IMR-90 (cell line): ENCODE data around the gene LDAH. TPM values are rescaled to one million over a fixed set of nuclear protein-coding genes. Genes with fewer than 3 reads are reported as not detected.

ENCODE experiments used
- ATAC-seq: fragments of 200-7000 bp; cut with Tn5 transposase; 2 replicates; pipeline ENCODE4 v1.9.1; 2020; ENCODE audit warnings: low read depth, mild to moderate bottlenecking, moderate library complexity
- BruUV-seq: library from RNA; stranded (reverse); fragments of 400-500 nt; replicated peaks from 2 replicates; lab custom pipeline; 2021; lab: Mats Ljungman, UMichigan
- CTCF ChIA-PET: fragments of 300-600 bp; formaldehyde crosslinking; extraction: SDS; loops from one replicate; lab custom pipeline; 2021; ENCODE audit warnings: antibody characterized with exemption; lab: Yijun Ruan, JAX
- POLR2A ChIA-PET: fragments of 300-600 bp; sonication (Branson Sonifier 250); formaldehyde crosslinking; loops from one replicate; lab custom pipeline; 2022; ENCODE audit warnings: antibody characterized with exemption; ENCODE audit not compliant: unreplicated experiment; lab: Charles Lee
- DNase-seq: peaks from one replicate; pipeline ENCODE4 v3.0.0; 2013
- H2AFZ ChIP-seq: replicated peaks from 2 replicates; pipeline ENCODE3; 2013; ENCODE audit warnings: low read length, mild to moderate bottlenecking; ENCODE audit not compliant: poor library complexity
- H2AK5ac ChIP-seq: 2 replicates; pipeline ENCODE4 v1.6.1; 2013; ENCODE audit warnings: low read depth, low read length, inconsistent platforms
- H2AK9ac ChIP-seq: replicated peaks from 2 replicates; pipeline ENCODE3; 2013; ENCODE audit warnings: mild to moderate bottlenecking, low read depth, low read length, moderate library complexity; ENCODE audit not compliant: poor library complexity
- H2BK120ac ChIP-seq: 2 replicates; pipeline ENCODE4 v1.6.1; 2013; ENCODE audit warnings: low read depth, low read length, inconsistent platforms
- H2BK15ac ChIP-seq: 3 replicates; pipeline ENCODE4 v1.6.1; 2013; ENCODE audit warnings: low read depth, low read length, inconsistent platforms
- H2BK20ac ChIP-seq: 2 replicates; pipeline ENCODE4 v1.6.1; 2013; ENCODE audit warnings: low read depth, mild to moderate bottlenecking, inconsistent platforms, low read length, moderate library complexity
- H2BK5ac ChIP-seq: 2 replicates; pipeline ENCODE4 v1.6.1; 2013; ENCODE audit warnings: mild to moderate bottlenecking, low read depth, low read length, inconsistent platforms; ENCODE audit not compliant: poor library complexity, severe bottlenecking
- H3K14ac ChIP-seq: replicated peaks from 2 replicates; pipeline ENCODE4 v1.6.1; 2013; ENCODE audit warnings: low read depth, low read length, inconsistent platforms
- H3K18ac ChIP-seq: 2 replicates; pipeline ENCODE4 v1.6.1; 2013; ENCODE audit warnings: low read depth, low read length, control low read depth
- H3K23ac ChIP-seq: 2 replicates; pipeline ENCODE4 v1.6.1; 2013; ENCODE audit warnings: low read depth, low read length, inconsistent platforms
- H3K27ac ChIP-seq: 2 replicates; pipeline ENCODE4 v1.5.1; 2013; ENCODE audit warnings: mild to moderate bottlenecking, control low read depth, low read length; ENCODE audit not compliant: insufficient read depth
- H3K27me3 ChIP-seq: 2 replicates; pipeline ENCODE4 v1.6.1; 2013; ENCODE audit warnings: low read length; ENCODE audit not compliant: control insufficient read depth, insufficient read depth
- H3K36me3 ChIP-seq: 2 replicates; pipeline ENCODE4 v1.6.1; 2013; ENCODE audit warnings: low read length, mixed read lengths; ENCODE audit not compliant: control insufficient read depth, insufficient read depth
- H3K4ac ChIP-seq: 2 replicates; pipeline ENCODE4 v1.6.1; 2013; ENCODE audit warnings: low read depth, low read length, inconsistent platforms
- H3K4me1 ChIP-seq: 2 replicates; pipeline ENCODE4 v1.6.1; 2013; ENCODE audit warnings: low read length, mixed read lengths; ENCODE audit not compliant: control insufficient read depth, insufficient read depth
- H3K4me2 ChIP-seq: 2 replicates; pipeline ENCODE4 v1.6.1; 2013; ENCODE audit warnings: low read depth, mild to moderate bottlenecking, control low read depth, low read length, moderate library complexity
- H3K4me3 ChIP-seq: 2 replicates; pipeline ENCODE4 v1.5.1; 2013; ENCODE audit warnings: low read depth, mild to moderate bottlenecking, control low read depth, low read length, moderate library complexity; ENCODE audit not compliant: insufficient read depth
- H3K56ac ChIP-seq: 2 replicates; pipeline ENCODE4 v1.6.1; 2013; ENCODE audit warnings: low read length, inconsistent platforms; ENCODE audit not compliant: insufficient read depth; ENCODE audit errors: extremely low read depth
- H3K79me1 ChIP-seq, 2 experiments: 2 replicates each; pipeline ENCODE4 v1.6.1; 2013; ENCODE audit warnings: low read length in 2 of 2, inconsistent platforms in 1 of 2, low read depth in 1 of 2
- H3K9ac ChIP-seq: 2 replicates; pipeline ENCODE4 v1.6.1; 2013; ENCODE audit warnings: low read depth, low read length, control low read depth
- H3K9me1 ChIP-seq: 2 replicates; pipeline ENCODE4 v1.6.1; 2013; ENCODE audit warnings: low read length, inconsistent platforms; ENCODE audit not compliant: insufficient read depth
- H3K9me3 ChIP-seq: 2 replicates; pipeline ENCODE4 v1.6.1; 2013; ENCODE audit warnings: low read length; ENCODE audit not compliant: control insufficient read depth, insufficient read depth
- H4K20me1 ChIP-seq: 2 replicates; pipeline ENCODE4 v1.6.1; 2013; ENCODE audit warnings: low read length, inconsistent platforms; ENCODE audit not compliant: insufficient read depth
- H4K5ac ChIP-seq: 2 replicates; pipeline ENCODE4 v1.6.1; 2013; ENCODE audit warnings: mild to moderate bottlenecking, low read depth, low read length, control low read depth
- H4K8ac ChIP-seq, 2 experiments: 2 replicates each; pipeline ENCODE4 v1.6.1; 2013; ENCODE audit warnings: low read depth in 2 of 2, low read length in 2 of 2, control low read depth in 1 of 2, inconsistent platforms in 1 of 2
- H4K91ac ChIP-seq: 2 replicates; pipeline ENCODE4 v1.6.1; 2013; ENCODE audit warnings: low read depth, low read length, inconsistent platforms; ENCODE audit not compliant: insufficient read depth
- BHLHE40 ChIP-seq: fragments of 150-350 bp; IDR thresholded peaks from 2 replicates; pipeline ENCODE4 v1.6.1; 2016; ENCODE audit warnings: mild to moderate bottlenecking, low read depth, low read length
- CEBPB ChIP-seq: IDR thresholded peaks from 2 replicates; pipeline ENCODE4 v1.6.1; 2012; ENCODE audit warnings: low read depth, low read length, improper control_type of control experiment
- CHD1 ChIP-seq: IDR thresholded peaks from 2 replicates; pipeline ENCODE4 v1.6.1; 2012; ENCODE audit warnings: low read depth, low read length, improper control_type of control experiment
- ELK1 ChIP-seq: fragments of 150-350 bp; IDR thresholded peaks from 2 replicates; pipeline ENCODE4 v1.6.1; 2016; ENCODE audit warnings: low read depth, mild to moderate bottlenecking, low read length, moderate library complexity, borderline replicate concordance
- FOS ChIP-seq: fragments of 150-350 bp; IDR thresholded peaks from 2 replicates; pipeline ENCODE4 v1.6.1; 2016; ENCODE audit warnings: low read depth, low read length
- MAFK ChIP-seq: IDR thresholded peaks from 2 replicates; pipeline ENCODE4 v1.6.1; 2012; ENCODE audit warnings: low read depth, low read length, improper control_type of control experiment
- MXI1 ChIP-seq: IDR thresholded peaks from 2 replicates; pipeline ENCODE4 v1.6.1; 2012; ENCODE audit warnings: low read depth, mild to moderate bottlenecking, low read length, moderate library complexity, borderline replicate concordance
- RAD21 ChIP-seq: IDR thresholded peaks from 2 replicates; pipeline ENCODE4 v1.6.1; 2012; ENCODE audit warnings: low read length, improper control_type of control experiment
- RCOR1 ChIP-seq: IDR thresholded peaks from 2 replicates; pipeline ENCODE4 v1.6.1; 2012; ENCODE audit warnings: mild to moderate bottlenecking, low read length, improper control_type of control experiment; ENCODE audit not compliant: insufficient replicate concordance
- RFX5 ChIP-seq: IDR thresholded peaks from 2 replicates; pipeline ENCODE4 v1.8.0; 2012; ENCODE audit warnings: low read depth, mild to moderate bottlenecking, low read length, moderate library complexity
- USF2 ChIP-seq: fragments of 150-350 bp; IDR thresholded peaks from 2 replicates; pipeline ENCODE4 v1.6.1; 2017; ENCODE audit warnings: mild to moderate bottlenecking, antibody characterized with exemption, low read length, low read depth
- WGBS, 2 experiments: methylation state at CpG; one replicate each; pipeline versions ENCODE4 v1.1.5 to v1.1.7; 2013; ENCODE audit warnings: missing lambda C conversion rate in 2 of 2; ENCODE audit not compliant: insufficient read length in 1 of 2; ENCODE audit errors: extremely low coverage in 2 of 2; 5-methylcytosine and 5-hydroxymethylcytosine counted together
- dilution Hi-C: fragments of 300-500 bp; cut with HindIII; formaldehyde crosslinking; loops from one replicate; pipeline ENCODE4 v1.14.3; 2018; ENCODE audit warnings: low sequenced_read_pairs; ENCODE audit not compliant: unreplicated experiment
- in situ Hi-C: fragments of 300-500 bp; cut with MboI; formaldehyde crosslinking; loops from 3 replicates; pipeline ENCODE4 v1.14.3; 2019; ENCODE audit warnings: low sequenced_read_pairs, inconsistent platforms, mixed read lengths
- intact Hi-C: fragments of 100-400 bp; cut with micrococcal nuclease; formaldehyde crosslinking; loops from 2 replicates; pipeline ENCODE4 v1.10.0; 2022
- polyA plus RNA-seq, 3 experiments: library from polyadenylated mRNA; depleted of rRNA; stranded (reverse); fragments of >200 nt; gene quantifications; 2 replicates each; pipeline ENCODE4 v1.2.3, GENCODE V29; 2012; ENCODE audit warnings: low replicate concordance in 1 of 3
- total RNA-seq: library from RNA; depleted of rRNA; stranded (reverse); fragments of >200 nt; gene quantifications from 2 replicates; pipeline ENCODE4 v1.2.3, GENCODE V29; 2012

The LDAH gene
- total and polyA plus RNA-seq, 2 of the 4 experiments (the other 2 are of a cell fraction): 12.1 to 31.7 TPM

GRCh38 chr2:20852139-20852538, 29.2 kb upstream of the LDAH start:
- H3K9me3 ChIP-seq: no peaks in the 10 kb centered on the region
- H2BK120ac ChIP-seq: no peak overlapping the region
- intact Hi-C loops: no loop called here
- no peak overlapping the region for H3K4ac ChIP-seq
- no peak overlapping the region for H3K9ac ChIP-seq
- ChIA-PET POLR2A (no interaction called here), CTCF (no interaction called here)
- H4K8ac ChIP-seq: no peak overlapping the region
- H3K4me2 ChIP-seq: no peak overlapping the region
- H3K14ac ChIP-seq: no peak overlapping the region
- H3K27me3 ChIP-seq: no peaks in the 10 kb centered on the region
- DNase-seq: no peak
- H4K20me1 ChIP-seq: no peaks in the 10 kb centered on the region
- TF ChIP-seq RAD21: no peak
- TF ChIP-seq CEBPB: no peak
- TF ChIP-seq CHD1: no peak
- TF ChIP-seq USF2: no peak
- TF ChIP-seq MAFK: no peak
- no peak for TF ChIP-seq FOS
- TF ChIP-seq ELK1: no peak
- TF ChIP-seq MXI1: no peak
- no peak for TF ChIP-seq BHLHE40
- no peak for TF ChIP-seq RCOR1
- no peak for TF ChIP-seq RFX5
- H3K4me3 ChIP-seq: no peak overlapping the region
- H3K79me1 ChIP-seq: no peaks in the 10 kb centered on the region
- H2BK20ac ChIP-seq: no peak overlapping the region
- H3K36me3 ChIP-seq: no peaks in the 10 kb centered on the region
- H2BK15ac ChIP-seq: no peak overlapping the region
- H4K91ac ChIP-seq: no peak overlapping the region
- H2AK9ac ChIP-seq: no peak overlapping the region
- H2AFZ ChIP-seq: no peak overlapping the region
- in situ Hi-C loops: no loop called here
- no peak overlapping the region for H4K5ac ChIP-seq
- no peak overlapping the region for H2AK5ac ChIP-seq
- ATAC-seq: no peak
- H2BK5ac ChIP-seq: no peak overlapping the region
- no peak overlapping the region for H3K27ac ChIP-seq
- H3K4me1 ChIP-seq: no peaks in the 10 kb centered on the region
- no peak overlapping the region for H3K56ac ChIP-seq
- H3K9me1 ChIP-seq: no peaks in the 10 kb centered on the region
- H3K23ac ChIP-seq: no peak overlapping the region
- dilution Hi-C loops: no loop called here
- no CpG with 5 or more reads among the region's 6 CpGs for WGBS, 2 experiments
- H3K18ac ChIP-seq: no peak overlapping the region
- no TSS peak for BruUV-seq
